Smooth muscle cell (in vitro differentiated cells): ENCODE data around the gene CDCA3. TPM values are rescaled to one million over a fixed set of nuclear protein-coding genes. Genes with fewer than 3 reads are reported as not detected.
"Not testable (repeated sequence)": the region's sequence is repeated elsewhere in the genome, so short reads cannot be mapped to it uniquely, and the experiment has no call there.

Experiments
- DNase-seq: peaks from one replicate; lab custom pipeline; 2025; ENCODE audit not compliant: unreplicated experiment; lab: John Stamatoyannopoulos, UW
- H2AFZ ChIP-seq: fragments of 200-600 bp; sonication (generic); 2 replicates; pipeline ENCODE4 v1.6.0; 2016; ENCODE audit warnings: antibody characterized with exemption, low read depth, mild to moderate bottlenecking
- H3F3A ChIP-seq: fragments of 200-600 bp; sonication (generic); 2 replicates; pipeline ENCODE4 v1.6.0; 2017; ENCODE audit warnings: antibody characterized with exemption, low read depth
- H3K27ac ChIP-seq: fragments of 200-600 bp; sonication (generic); 2 replicates; pipeline ENCODE4 v1.5.1; 2016; ENCODE audit warnings: low read depth, mild to moderate bottlenecking
- H3K27me3 ChIP-seq: fragments of 200-600 bp; sonication (generic); 2 replicates; pipeline ENCODE4 v1.6.1; 2016; ENCODE audit warnings: low read depth, mild to moderate bottlenecking
- H3K36me3 ChIP-seq: fragments of 200-600 bp; sonication (generic); 2 replicates; pipeline ENCODE4 v1.5.1; 2016; ENCODE audit warnings: low read depth
- H3K4me1 ChIP-seq: fragments of 200-600 bp; sonication (generic); 2 replicates; pipeline ENCODE4 v1.5.1; 2016; ENCODE audit warnings: low read depth
- H3K4me2 ChIP-seq: fragments of 200-600 bp; sonication (generic); 2 replicates; pipeline ENCODE4 v1.6.0; 2016; ENCODE audit warnings: mild to moderate bottlenecking
- H3K4me3 ChIP-seq: fragments of 200-600 bp; sonication (generic); 2 replicates; pipeline ENCODE4 v1.5.1; 2016; ENCODE audit warnings: mild to moderate bottlenecking
- H3K79me2 ChIP-seq: fragments of 200-600 bp; sonication (generic); 2 replicates; pipeline ENCODE4 v1.6.0; 2016; ENCODE audit warnings: low read depth, mild to moderate bottlenecking
- H3K9ac ChIP-seq: fragments of 200-600 bp; sonication (generic); 2 replicates; pipeline ENCODE4 v1.6.0; 2016; ENCODE audit warnings: low read depth
- H3K9me3 ChIP-seq: fragments of 200-600 bp; sonication (generic); replicated peaks from 2 replicates; pipeline ENCODE4 v1.5.1; 2016; ENCODE audit warnings: low read depth
- H4K20me1 ChIP-seq: fragments of 200-600 bp; sonication (generic); 2 replicates; pipeline ENCODE4 v1.6.0; 2016; ENCODE audit warnings: low read depth
- CTCF ChIP-seq: fragments of 200-600 bp; sonication (generic); IDR thresholded peaks from 2 replicates; pipeline ENCODE4 v1.5.1; 2017; ENCODE audit warnings: borderline replicate concordance, mild to moderate bottlenecking, antibody characterized with exemption; ENCODE audit not compliant: insufficient read depth, poor library complexity, severe bottlenecking
- WGBS: methylation state at CpG from one replicate; pipeline ENCODE4 v1.1.7; 2016; ENCODE audit warnings: low lambda C conversion rate; 5-methylcytosine and 5-hydroxymethylcytosine counted together
- polyA plus RNA-seq: library from polyadenylated mRNA; unstranded; fragments of >200 nt; fragmentation: Nextera tagmentation; extraction: Ambion mirVana; gene quantifications from 2 replicates; pipeline ENCODE4 v1.2.1, GENCODE V29; 2016
- total RNA-seq: library from RNA; depleted of rRNA; stranded (reverse); fragments of >200 nt; gene quantifications from 2 replicates; pipeline ENCODE4 v1.2.3, GENCODE V29; 2014

The CDCA3 gene
- total and polyA plus RNA-seq, 2 experiments from 2014 or later = 5.3 to 10.6 TPM

DNA sequence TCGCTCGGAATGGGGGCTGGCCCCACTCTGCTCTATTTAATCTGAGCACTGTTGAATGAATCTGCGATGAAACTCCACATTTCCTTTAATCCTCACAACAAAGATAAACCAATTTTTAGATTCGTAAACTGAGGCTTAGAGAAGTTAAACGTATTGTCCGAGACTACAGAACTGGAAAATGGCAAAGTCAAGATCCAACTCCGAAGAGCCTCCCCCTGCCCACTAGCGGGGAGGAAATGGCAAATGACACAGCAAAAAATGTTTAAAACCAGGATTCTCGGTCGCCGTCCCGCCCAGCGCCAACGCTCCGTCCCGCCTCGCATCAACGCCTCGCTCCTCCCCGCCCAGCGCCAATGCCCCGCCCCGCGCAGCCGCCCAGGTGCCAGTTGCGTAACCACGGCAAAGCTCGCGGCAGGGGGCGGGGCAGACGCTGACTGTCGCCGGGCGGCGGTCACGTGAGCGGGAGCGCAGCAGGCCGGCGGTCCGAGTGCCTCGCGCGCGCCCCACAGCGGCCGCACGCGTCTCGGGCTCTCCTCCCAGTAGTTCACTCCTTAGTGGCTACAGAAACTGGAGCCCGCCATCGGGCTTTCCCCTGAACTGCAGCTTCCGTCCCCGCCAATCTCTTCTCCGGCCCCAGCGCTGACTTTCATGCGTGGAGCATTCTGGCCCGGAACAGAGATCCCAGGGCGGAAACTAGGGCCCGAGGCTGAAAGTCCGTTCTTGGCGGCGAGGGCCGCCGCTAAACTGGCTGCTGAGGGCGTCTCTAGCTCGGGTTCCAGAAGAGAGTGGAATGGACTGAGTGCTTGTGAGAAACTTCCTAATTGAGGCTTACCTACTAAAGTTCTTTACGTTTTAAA lies 39.9 kb upstream of the CDCA3 start:
- H3F3A ChIP-seq = no peaks in the 10 kb centered on the region
- H2AFZ ChIP-seq = peak overlapping the region; percentile 96
- WGBS = 6% methylated on average over 50 of the region's 68 CpGs
- H3K27me3 ChIP-seq = no peaks in the 10 kb centered on the region
- H3K9me3 ChIP-seq = no peaks in the 10 kb centered on the region
- DNase-seq = peak; percentile 95
- no peaks in the 10 kb centered on the region for H3K36me3 ChIP-seq
- no peaks in the 10 kb centered on the region for H4K20me1 ChIP-seq
- peak overlapping the region; percentile 59 for H3K4me3 ChIP-seq
- no peaks in the 10 kb centered on the region for H3K79me2 ChIP-seq
- peak overlapping the region; percentile 96 for H3K4me2 ChIP-seq
- peaks cover 16% of the 10 kb centered on the region for H3K4me1 ChIP-seq
- peak overlapping the region; percentile 90 for H3K27ac ChIP-seq
- H3K9ac ChIP-seq = peak overlapping the region; percentile 82
- peak; percentile 65 for TF ChIP-seq CTCF

GRCh38 chr12:6889775-6890573 lies 38.9 kb upstream of the CDCA3 start:
- not testable (repeated sequence) for H3K4me3 ChIP-seq

DNA sequence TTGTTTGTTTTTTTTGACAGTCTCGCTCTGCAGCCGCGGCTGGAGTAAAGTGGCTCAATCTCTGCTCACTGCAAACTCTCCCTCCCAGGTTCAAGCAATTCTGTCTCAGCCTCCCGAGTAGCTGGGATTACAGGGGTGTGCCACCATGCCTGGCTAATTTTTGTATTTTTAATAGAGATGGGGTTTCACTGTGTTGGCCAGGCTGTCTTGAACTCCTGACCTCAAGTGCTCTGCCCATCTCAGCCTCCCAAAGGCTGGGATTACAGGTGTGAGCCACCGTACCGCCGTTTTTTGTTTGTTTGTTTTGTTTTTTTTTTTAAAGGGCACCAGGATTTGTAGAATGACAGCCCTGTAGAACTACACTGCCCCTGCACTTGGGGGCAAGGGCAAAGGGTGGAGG lies 37.7 kb upstream of the CDCA3 start:
- H3K4me2 ChIP-seq, H3K27ac ChIP-seq, DNase-seq, H3K36me3 ChIP-seq, H3K79me2 ChIP-seq, H3K4me3 ChIP-seq, H4K20me1 ChIP-seq, H3K27me3 ChIP-seq, H3F3A ChIP-seq, H2AFZ ChIP-seq, H3K9me3 ChIP-seq, H3K9ac ChIP-seq: not testable (repeated sequence)
- 85% methylated on average over 7 of the region's 7 CpGs for WGBS
- H3K4me1 ChIP-seq = peaks cover 16% of the 10 kb centered on the region

More at GRCh38 chr12:6889775-6890573, 38.9 kb upstream of the CDCA3 start:
- not testable (repeated sequence) for H3K27me3 ChIP-seq, H2AFZ ChIP-seq, H3K9me3 ChIP-seq, H3F3A ChIP-seq, H3K9ac ChIP-seq, DNase-seq, H3K79me2 ChIP-seq, H3K36me3 ChIP-seq, H4K20me1 ChIP-seq
- Histone ChIP-seq H3K27ac (peak overlapping the region; percentile 81), H3K4me1 (peaks cover 16% of the 10 kb centered on the region), H3K4me2 (peak overlapping the region; percentile 78)
- WGBS = 94% methylated on average over 16 of the region's 21 CpGs

GRCh38 chr12:6888360-6888759 lies 37.3 kb upstream of the CDCA3 start:
- TF ChIP-seq CTCF = no peak
- H3K4me1 ChIP-seq = peaks cover 16% of the 10 kb centered on the region
- no peaks in the 10 kb centered on the region for H3K9me3 ChIP-seq
- H2AFZ ChIP-seq = no peak overlapping the region
- H3K27me3 ChIP-seq = no peaks in the 10 kb centered on the region
- H3F3A ChIP-seq = no peaks in the 10 kb centered on the region
- no peaks in the 10 kb centered on the region for H3K79me2 ChIP-seq
- 89% methylated on average over 2 of the region's 2 CpGs for WGBS
- H3K9ac ChIP-seq = no peak overlapping the region
- no peaks in the 10 kb centered on the region for H4K20me1 ChIP-seq
- no peak overlapping the region for H3K4me3 ChIP-seq
- no peak overlapping the region for H3K4me2 ChIP-seq
- H3K36me3 ChIP-seq = no peaks in the 10 kb centered on the region
- H3K27ac ChIP-seq = no peak overlapping the region
- DNase-seq = no peak
